Activated B cell treated with CpG ODN at 0.5 μM for 24 hours (primary cell): Measurements from ENCODE around the gene APPL2. TPM values are rescaled to one million over a fixed set of nuclear protein-coding genes. Genes with fewer than 3 reads are reported as not detected.

Experiments
- ATAC-seq: fragments of 200-7000 bp; cut with Tn5 transposase; one replicate; pipeline ENCODE4 v1.10.0; 2021; ENCODE audit warnings: low read depth, mild to moderate bottlenecking, moderate library complexity
- CTCF ChIA-PET: fragments of 350-600 bp; sonication (Branson Sonifier 250); formaldehyde crosslinking; loops from one replicate; lab custom pipeline; 2021; ENCODE audit warnings: antibody characterized with exemption; lab: Charles Lee
- POLR2A ChIA-PET: fragments of 350-600 bp; sonication (Branson Sonifier 250); formaldehyde crosslinking; loops from one replicate; lab custom pipeline; 2021; ENCODE audit warnings: antibody characterized with exemption; lab: Charles Lee
- DNase-seq: peaks from one replicate; pipeline ENCODE4 v3.0.0; 2022
- H3K27ac Mint-ChIP-seq: one replicate; pipeline ENCODE4 v1.8.0; 2020; ENCODE audit warnings: mixed read lengths
- H3K27me3 Mint-ChIP-seq: one replicate; pipeline ENCODE4 v1.8.0; 2021; ENCODE audit warnings: mixed read lengths
- H3K36me3 Mint-ChIP-seq: one replicate; pipeline ENCODE4 v1.8.0; 2021; ENCODE audit warnings: low read depth, mixed read lengths
- H3K4me1 Mint-ChIP-seq: one replicate; pipeline ENCODE4 v1.8.0; 2021; ENCODE audit warnings: mixed read lengths
- H3K4me3 Mint-ChIP-seq: one replicate; pipeline ENCODE4 v1.8.0; 2020; ENCODE audit warnings: mild to moderate bottlenecking, mixed read lengths
- H3K9me3 Mint-ChIP-seq: one replicate; pipeline ENCODE4 v1.8.0; 2020; ENCODE audit warnings: mixed read lengths
- intact Hi-C: fragments of 100-400 bp; cut with micrococcal nuclease; formaldehyde crosslinking; loops from one replicate; pipeline ENCODE4 v1.15.1; 2024
- total RNA-seq: library from RNA; stranded (reverse); gene quantifications from 2 replicates; pipeline ENCODE4 v1.2.3, GENCODE V29; 2022
- TF ChIP-seq, protein P1 (sequence below): fragments of 200-600 bp; IDR thresholded peaks from one replicate; pipeline ENCODE4 v1.8.0; 2022; ENCODE audit warnings: antibody characterized with exemption, mild to moderate bottlenecking

APPL2 gene
- total RNA-seq, 1 donor from 2014 or later = 30.7 TPM

DNA sequence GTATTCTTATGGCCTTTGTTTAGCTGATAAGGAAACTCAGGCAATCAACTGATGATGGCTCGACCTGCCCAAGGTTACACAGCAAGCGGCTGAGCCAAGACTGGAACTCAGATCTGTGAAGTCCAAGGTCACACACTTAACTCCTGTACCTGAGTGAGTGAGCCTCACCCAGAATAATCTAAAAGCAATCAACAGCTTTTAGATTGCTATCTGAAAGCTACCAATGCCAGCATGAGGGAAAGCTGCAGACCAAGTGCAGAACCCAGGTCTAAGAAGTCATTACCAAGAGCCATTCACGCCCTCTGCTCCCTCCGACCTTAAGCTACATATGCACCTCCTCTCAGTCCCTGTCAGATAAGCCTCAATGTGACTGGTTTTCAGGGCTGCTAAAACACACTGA, 12.1 kb downstream of the APPL2 start:
- TF ChIP-seq, protein P1, sequence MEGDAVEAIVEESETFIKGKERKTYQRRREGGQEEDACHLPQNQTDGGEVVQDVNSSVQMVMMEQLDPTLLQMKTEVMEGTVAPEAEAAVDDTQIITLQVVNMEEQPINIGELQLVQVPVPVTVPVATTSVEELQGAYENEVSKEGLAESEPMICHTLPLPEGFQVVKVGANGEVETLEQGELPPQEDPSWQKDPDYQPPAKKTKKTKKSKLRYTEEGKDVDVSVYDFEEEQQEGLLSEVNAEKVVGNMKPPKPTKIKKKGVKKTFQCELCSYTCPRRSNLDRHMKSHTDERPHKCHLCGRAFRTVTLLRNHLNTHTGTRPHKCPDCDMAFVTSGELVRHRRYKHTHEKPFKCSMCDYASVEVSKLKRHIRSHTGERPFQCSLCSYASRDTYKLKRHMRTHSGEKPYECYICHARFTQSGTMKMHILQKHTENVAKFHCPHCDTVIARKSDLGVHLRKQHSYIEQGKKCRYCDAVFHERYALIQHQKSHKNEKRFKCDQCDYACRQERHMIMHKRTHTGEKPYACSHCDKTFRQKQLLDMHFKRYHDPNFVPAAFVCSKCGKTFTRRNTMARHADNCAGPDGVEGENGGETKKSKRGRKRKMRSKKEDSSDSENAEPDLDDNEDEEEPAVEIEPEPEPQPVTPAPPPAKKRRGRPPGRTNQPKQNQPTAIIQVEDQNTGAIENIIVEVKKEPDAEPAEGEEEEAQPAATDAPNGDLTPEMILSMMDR = no peak
- ATAC-seq = no peak
- intact Hi-C loops = no loop called here
- Mint-ChIP-seq H3K36me3 (peaks cover 83% of the 10 kb centered on the region), H3K27me3 (no peaks in the 10 kb centered on the region), H3K9me3 (no peaks in the 10 kb centered on the region), H3K4me1 (peaks cover 18% of the 10 kb centered on the region), H3K27ac (no peak overlapping the region), H3K4me3 (no peak overlapping the region)
- ChIA-PET CTCF (no interaction called here), POLR2A (interaction anchor here (1.3 kb wide), 1 partner anchor 11 kb away, joined by 4 read pairs; the partner anchor contains the start of gene APPL2)
- no peak for DNase-seq

DNA sequence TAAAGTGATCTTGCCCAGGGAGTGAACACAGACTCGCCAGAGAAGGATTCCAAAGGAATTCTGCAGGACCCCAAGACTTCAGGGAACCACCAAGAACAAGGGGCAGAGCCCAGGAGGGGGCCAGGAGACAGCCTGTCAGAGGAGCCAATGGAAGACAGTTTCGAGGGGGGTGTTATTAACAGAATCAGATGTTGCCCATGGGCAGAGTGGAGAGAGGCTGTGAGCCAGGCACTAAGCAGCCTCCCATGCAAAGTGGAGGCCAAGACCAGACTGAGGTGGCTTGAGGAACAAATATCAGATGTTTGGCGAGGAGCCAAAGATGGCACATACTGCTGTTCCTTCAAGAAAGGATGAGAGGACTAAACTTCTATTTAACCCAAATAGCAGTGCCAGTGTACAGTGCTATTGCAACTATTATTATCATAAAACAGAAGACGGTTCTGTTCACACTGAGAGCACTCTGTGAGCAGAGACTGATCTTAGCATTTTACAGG, 12.6 kb downstream of the APPL2 start:
- H3K9me3 Mint-ChIP-seq = no peaks in the 10 kb centered on the region
- intact Hi-C loops = no loop called here
- no peak for DNase-seq
- H3K27me3 Mint-ChIP-seq = no peaks in the 10 kb centered on the region
- H3K27ac Mint-ChIP-seq = no peak overlapping the region
- CTCF ChIA-PET = no interaction called here
- no peak overlapping the region for H3K4me3 Mint-ChIP-seq
- peaks cover 83% of the 10 kb centered on the region for H3K36me3 Mint-ChIP-seq
- ATAC-seq = no peak
- POLR2A ChIA-PET = interaction anchor here (0.6 to 1.3 kb wide), 2 partner anchors 12 to 1268 kb away, joined by 4 to 6 read pairs; partner anchors contain the start of gene APPL2
- TF ChIP-seq, protein P1 = no peak
- peaks cover 18% of the 10 kb centered on the region for H3K4me1 Mint-ChIP-seq

DNA sequence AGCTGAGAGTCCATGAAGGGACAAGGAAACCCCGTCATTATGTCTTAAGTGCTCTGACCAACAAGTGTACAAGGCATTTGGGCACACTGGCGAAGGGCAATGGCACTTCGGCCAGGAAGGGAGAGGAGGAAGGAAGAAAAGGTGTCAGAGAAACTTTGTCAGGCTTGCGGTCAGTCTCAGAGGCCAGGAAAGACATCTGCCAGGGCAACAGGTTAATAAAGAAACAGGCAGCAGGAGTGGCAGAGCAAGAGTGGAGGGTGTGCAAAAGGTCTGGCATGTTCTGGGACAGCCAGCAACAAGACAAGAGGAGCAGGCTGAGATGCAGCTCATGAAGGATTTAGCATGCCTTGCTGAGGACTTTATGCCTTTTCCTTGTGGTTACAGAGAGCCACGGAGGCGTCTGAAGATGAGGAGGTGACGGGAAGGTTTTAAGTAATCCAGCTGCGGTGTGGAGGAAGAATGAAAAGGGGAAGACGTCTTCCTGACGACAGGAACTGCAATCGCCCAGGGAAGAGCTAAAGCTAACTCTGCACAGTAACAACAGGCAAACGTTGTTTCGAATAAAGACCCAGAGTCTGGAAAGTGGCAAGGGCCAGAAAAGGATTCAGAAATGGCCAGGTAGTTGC, 13.1 kb downstream of the APPL2 start:
- peaks cover 82% of the 10 kb centered on the region for H3K36me3 Mint-ChIP-seq
- CTCF ChIA-PET = no interaction called here
- intact Hi-C loops = no loop called here
- TF ChIP-seq, protein P1 = no peak
- no peak overlapping the region for H3K4me3 Mint-ChIP-seq
- DNase-seq = no peak
- POLR2A ChIA-PET = interaction anchor here (0.6 kb wide), 1 partner anchor 1267 kb away, joined by 6 read pairs; no protein-coding TSS in a partner anchor
- ATAC-seq = no peak
- no peaks in the 10 kb centered on the region for H3K9me3 Mint-ChIP-seq
- no peaks in the 10 kb centered on the region for H3K27me3 Mint-ChIP-seq
- H3K27ac Mint-ChIP-seq = no peak overlapping the region
- H3K4me1 Mint-ChIP-seq = peaks cover 18% of the 10 kb centered on the region

DNA sequence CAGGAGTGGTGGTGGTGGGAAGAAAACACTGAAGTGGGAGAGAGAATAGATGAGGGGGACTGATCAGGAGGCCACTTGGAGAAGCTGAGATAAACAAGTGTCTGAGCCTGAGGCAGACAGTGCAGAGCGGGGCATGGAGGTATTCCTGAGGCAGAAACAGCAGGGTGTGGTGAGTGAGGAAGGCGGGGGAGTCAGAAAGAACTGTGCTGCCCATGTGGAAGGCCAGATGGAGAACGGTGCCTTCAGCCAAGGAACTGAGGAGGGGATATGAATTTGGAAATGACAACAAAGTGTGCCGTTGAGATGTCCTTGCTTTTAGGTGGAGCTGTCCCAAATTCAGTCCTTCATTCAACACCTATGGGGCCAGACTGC, 13.7 kb downstream of the APPL2 start:
- Mint-ChIP-seq H3K4me3 (no peak overlapping the region), H3K27ac (no peak overlapping the region), H3K27me3 (no peaks in the 10 kb centered on the region), H3K9me3 (no peaks in the 10 kb centered on the region), H3K4me1 (peaks cover 14% of the 10 kb centered on the region), H3K36me3 (peaks cover 82% of the 10 kb centered on the region)
- ATAC-seq (no peak), DNase-seq (no peak)
- CTCF ChIA-PET = no interaction called here
- intact Hi-C loops = no loop called here
- POLR2A ChIA-PET = no interaction called here
- TF ChIP-seq, protein P1 = no peak

DNA sequence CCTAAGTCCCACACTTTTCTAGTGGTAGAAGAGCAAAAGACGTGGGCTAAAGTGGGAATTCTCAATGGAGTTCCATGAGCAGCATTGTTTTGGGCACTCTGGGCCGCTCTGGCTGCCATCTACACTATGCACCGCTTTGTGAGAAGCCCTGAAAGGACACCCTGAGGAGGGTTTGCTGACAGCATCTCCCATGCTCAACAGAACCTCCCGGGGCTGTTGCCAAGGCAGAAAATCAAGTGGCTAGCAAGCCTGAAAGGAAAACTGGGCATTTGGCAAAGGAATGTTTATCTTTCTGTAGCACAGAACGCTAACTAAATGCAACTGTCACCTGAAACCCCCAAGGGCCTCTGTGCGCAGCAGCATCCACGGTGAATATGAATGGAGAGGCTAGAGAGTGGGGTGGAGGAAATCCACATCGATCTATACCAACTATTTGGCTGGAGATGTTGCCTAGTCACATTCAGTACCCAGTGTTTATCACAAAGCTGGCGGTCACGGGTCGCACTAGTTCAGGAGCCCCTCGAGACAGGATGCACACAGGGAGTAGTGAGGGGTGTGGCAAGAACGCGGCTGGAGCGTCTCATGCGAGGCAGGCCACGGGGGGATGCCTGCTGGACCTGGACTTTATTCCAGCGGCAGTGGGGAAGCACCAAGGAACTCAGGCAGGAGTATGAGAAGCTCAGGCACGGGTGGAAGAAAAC, 14.2 kb downstream of the APPL2 start:
- Mint-ChIP-seq H3K4me1 (peaks cover 13% of the 10 kb centered on the region), H3K27me3 (no peaks in the 10 kb centered on the region), H3K27ac (no peak overlapping the region), H3K36me3 (peaks cover 85% of the 10 kb centered on the region), H3K9me3 (no peaks in the 10 kb centered on the region), H3K4me3 (no peak overlapping the region)
- ChIA-PET POLR2A (no interaction called here), CTCF (interaction anchor here (1.0 kb wide), 1 partner anchor 162 kb away, joined by 3 read pairs; no protein-coding TSS in a partner anchor)
- intact Hi-C loops = no loop called here
- ATAC-seq = no peak
- DNase-seq = no peak
- TF ChIP-seq, protein P1 = no peak
